HG02885 (cell line): Measurements from ENCODE around the gene ATOH8.
"Not testable (repeated sequence)": the region's sequence is repeated elsewhere in the genome, so short reads cannot be mapped to it uniquely, and the experiment has no call there.

Experiments used
- ATAC-seq: cut with Tn5 transposase; IDR thresholded peaks from one replicate; pipeline ENCODE4 v1.9.1; 2021; ENCODE audit warnings: mild to moderate bottlenecking; ENCODE audit not compliant: unreplicated experiment, poor library complexity

ATOH8 gene, protein sequence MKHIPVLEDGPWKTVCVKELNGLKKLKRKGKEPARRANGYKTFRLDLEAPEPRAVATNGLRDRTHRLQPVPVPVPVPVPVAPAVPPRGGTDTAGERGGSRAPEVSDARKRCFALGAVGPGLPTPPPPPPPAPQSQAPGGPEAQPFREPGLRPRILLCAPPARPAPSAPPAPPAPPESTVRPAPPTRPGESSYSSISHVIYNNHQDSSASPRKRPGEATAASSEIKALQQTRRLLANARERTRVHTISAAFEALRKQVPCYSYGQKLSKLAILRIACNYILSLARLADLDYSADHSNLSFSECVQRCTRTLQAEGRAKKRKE

DNA sequence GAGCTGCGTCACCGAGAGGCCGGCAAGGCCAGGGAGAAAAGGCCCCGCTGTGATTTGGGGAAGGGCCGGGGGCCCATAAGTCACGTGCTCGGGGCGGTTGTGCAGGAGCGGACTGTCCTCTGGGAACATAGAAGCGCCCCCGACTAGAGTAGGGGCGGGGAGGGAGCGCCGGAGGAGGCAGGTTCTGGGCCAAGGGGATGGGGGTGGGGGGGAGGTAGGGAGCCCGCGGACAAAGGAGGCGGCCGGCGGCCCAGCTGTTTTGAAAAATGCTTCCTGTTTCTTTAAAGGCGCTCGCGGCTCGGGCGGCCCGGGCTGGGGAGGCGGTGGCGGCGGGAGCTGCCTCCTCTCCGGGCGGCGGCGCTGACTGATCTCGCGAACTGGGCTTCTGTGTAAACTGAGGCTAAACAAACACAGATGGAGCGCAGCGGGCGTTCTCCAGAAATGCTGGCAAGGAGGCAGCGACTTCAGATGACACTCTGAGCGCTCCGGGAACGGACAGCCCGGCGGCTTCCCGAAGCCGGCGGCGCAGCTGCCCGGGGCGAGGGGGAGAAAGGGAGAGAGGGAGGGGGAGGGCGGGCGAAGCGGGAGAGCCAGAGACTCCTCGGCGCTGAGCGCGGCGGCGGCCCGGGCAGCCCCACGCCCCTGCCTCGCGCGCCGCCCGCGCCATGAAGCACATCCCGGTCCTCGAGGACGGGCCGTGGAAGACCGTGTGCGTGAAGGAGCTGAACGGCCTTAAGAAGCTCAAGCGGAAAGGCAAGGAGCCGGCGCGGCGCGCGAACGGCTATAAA is at the start of gene ATOH8:
Gene ATOH8, plus strand, starts transcription at position 467 of the 788 bp plus-strand sequence. Its CDS starts 199 bp downstream, at position 666.
- ATAC-seq: no peak

DNA sequence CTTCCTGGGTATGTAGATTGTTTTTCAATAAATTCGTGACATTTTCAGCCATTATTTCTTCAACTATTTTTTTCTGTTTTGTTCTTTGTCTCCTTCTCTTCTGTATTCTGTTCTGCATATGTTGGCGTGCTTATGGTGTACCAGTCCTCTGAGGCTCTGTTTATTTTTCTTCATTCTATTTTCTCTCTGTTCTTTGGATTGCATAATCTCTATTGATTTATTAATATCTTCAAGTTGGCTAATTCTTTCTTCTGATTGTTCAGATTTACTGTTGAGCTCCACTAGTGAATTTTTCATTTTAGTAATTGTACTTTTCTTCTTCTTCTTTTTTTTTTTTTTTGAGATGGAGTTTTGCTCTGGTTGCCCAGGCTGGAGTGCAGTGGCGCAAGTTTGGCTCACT is 49.8 kb upstream of the ATOH8 start:
- no peak for ATAC-seq

DNA sequence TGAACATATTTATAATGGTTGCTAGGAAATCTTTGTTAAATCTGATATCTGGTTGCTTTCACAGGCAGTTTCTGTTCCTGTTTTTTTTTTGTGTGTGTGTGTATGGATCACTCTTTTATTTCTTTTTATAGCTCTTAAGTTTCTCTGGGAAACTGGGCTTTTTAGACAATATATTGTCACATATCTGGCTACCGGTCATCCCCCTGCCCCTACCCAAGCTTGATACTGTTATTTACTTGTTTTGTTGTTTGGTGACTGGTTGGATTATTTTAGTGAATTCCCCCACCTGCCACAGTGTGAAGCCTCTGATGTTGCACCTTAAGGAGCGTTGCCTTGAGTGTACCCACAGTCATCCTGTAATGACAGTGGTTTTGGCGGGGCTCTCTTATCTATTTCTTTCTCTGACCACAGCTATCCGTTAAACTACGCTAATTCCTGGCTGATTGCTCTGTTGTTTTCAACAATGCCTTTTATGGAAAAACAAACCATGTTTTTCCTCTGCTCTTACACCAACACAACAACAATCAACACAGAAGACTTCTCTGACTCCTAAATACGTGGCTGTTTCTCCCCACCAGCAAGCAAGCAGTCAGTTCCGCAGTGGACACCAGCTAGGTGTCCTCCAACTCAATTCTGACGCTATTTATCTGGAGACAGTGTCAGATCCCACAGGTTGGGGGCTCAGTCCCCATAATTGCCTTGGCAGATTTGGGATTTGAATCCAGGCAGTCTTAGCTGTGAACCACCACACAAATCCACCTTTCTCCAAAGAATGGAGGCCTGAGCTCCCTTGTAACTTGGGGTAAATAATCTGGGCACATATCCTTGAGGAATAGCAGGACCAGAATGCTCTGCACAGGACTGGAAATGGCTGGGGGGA is 48.8 kb upstream of the ATOH8 start:
- peak; percentile 64 for ATAC-seq

DNA sequence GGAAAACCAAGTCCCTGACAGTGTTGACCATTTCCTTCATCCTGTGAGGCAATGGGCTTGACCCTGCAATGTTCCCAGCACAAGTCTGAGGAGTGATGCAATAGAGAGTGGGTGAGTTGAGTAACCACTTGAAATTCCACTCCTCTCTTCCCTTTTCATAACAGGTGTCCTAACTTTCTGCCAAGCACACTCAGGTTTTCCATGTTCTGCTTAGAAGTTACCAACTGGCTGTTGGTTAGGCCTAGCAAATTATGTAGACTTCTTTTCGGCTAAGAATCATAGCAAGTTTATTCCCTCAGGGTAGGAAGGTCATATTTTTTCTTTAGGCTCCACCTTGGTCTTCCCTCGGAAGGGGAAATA is 48.1 kb upstream of the ATOH8 start:
- ATAC-seq: no peak

DNA sequence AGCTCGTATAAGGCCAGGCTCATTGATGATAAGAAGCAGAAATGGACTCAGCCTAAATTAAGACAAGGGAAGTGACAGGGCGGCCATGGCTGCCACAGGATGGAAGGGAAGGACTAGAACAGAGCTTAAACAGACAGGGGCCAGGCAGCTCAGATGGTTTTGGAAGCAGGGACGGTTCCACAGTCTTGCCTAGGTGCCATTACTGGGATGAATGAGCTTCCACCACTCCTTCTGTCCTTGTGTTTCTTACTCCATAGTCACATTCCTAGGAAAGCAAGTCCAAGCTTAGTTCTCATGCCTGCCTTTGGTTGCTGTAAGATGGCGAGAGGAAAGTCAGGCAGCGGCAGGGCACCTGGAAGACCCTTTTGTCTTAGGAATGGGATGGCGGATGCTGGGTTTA is 47.7 kb upstream of the ATOH8 start:
- ATAC-seq: no peak

DNA sequence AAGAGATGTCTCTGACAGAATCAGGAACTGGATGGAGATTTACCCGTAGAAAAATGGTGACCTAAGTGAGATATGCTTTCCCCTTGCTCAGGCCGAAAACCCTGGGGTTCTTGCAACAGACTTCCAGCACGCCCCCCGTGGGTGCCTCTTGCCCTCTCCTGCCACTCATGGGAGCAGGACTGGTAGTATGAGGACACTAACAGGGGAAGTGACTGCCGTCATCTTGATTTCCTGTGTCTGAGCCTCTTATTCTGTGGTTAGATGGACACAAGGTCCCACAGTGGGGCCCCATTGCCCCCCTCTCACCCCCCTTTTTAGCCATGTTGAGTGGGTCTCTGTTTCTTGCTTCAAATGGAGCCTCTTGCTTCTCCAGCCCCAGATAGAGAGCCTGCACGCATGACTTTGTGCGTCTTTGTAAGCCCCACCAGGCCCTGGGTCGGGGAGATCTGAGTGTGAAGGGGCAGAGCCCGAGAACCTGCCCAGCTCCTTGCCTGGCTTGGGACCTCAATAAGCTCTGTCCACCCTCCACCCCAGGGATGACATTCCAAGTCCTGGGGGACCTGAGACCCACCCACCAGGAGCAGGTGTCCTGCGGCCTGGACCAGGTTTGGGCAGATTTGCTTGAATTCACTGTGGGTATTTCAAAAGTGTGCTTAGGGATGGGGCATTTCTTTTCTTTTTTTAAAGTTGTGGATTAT is 47.0 kb upstream of the ATOH8 start:
- no peak for ATAC-seq

DNA sequence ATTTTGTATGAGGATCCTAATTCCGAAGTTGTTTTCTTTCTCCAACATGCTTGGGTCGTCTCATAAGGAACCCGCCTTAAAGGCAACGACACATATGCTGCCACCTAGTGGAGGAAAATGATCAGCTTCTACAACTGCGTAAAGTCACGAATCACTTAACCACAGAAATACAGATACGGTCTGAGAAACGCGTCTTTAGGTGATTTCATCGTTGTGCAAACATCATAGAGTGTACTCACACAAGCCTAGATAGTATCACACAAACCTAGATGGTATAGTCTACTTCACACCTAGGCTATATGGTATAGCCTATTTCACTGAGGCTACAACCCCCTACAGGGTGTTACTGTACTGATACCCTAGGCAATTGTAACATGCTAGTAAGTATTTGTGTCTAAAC is 46.5 kb upstream of the ATOH8 start:
- ATAC-seq: peak; percentile 67

DNA sequence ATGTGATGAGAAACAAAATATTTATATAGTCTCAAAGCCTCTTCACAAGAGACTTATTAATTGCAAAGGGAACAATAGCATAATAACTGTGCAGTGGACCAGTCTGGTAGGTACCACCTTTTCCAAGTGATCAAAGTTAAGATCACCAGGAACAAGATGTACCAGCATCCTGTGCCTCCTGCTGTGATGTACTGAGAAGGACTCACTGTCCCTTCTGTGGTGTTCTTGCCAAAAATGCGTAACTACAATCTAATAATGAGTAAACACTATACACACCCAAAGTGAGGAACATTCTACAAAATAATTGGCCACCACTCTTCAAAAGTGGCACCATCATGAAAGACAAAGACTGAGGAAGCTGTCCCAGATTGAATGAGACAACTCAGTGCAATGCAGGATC is 45.1 kb upstream of the ATOH8 start:
- no peak for ATAC-seq

DNA sequence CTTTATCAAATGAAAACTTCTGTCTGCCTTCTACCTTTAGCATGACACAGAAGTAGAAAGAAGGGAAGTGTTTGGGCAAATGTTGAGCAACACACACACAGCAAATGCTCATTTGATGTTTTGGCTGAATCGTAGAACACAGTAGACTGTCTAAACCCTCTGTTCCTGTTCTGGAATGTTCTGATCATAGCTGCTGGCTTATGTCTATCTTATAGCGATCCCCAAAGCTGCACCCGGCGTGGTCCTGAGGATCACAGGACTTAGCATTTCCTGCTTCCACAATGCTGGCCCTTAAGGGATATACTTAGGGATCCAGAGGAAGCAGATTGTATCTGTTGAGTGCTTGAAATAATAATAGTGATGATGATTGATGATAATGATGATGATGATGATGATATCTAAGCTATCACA is 44.4 kb upstream of the ATOH8 start:
- no peak for ATAC-seq

DNA sequence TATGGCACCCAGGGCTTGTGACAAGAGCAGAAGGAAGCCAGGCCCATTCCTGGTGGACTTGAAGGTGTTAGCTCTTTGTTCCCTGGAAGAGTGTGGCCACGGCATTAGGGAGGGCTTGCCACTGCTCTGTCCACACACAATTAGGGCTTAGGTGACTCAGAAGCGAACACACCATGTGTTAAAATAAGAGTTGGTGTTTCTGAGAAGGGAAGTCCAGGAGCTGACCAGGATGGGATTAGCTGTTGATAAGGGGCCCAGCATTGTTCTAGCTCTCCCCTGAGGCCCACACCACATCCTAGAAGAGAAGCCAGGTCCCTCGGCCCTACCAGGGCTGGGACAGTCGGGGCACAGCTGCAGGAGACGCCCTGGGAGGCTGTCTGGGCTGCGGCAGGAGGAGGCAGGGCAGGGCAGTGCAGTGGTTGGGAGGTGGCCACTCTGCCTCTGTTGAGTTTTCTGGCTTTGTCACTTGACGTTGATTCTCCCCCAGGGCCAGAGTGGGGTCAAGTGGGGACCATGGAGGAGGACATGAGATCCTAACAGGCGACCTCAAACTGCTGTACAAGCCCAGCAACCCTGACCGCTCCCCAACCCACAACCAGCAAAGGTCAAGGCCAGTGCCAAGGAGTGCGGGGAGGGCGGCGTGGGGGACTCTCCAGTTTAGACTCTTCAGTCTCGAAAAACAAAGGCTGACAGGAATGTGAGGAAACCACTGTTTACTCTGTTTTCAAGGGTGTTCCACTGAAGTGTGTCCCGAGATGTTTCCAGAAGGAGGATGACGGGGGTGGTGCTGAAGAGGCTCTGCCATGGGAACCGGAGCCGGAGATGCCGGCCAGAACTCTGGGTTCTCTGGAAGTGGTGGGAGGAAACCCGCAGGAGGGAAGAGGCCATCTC is 42.9 kb upstream of the ATOH8 start:
- no peak for ATAC-seq

DNA sequence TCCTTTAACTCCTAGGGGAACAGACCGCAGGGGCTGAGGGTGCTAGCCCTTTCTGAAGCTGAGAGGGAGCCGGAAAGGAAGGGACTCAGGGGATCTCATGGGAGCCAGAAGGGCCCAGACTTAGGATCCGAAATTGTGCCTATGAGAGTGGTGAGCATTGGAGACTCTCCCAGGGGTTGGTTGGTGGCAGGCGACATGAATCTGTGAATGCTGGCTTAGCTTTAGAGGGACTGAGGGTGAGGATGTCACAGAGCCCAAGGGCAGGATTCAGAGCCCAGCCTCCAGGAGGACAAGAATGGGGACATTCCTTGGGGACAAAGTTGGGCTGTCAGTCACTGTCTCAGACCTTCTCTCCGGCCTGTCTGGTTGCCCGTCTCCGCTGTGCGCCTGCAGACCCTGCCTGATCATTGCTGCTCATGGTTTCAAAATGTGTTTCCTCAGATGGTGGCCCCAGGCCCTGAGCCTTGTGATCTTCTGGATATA is 42.2 kb upstream of the ATOH8 start:
- ATAC-seq: no peak

DNA sequence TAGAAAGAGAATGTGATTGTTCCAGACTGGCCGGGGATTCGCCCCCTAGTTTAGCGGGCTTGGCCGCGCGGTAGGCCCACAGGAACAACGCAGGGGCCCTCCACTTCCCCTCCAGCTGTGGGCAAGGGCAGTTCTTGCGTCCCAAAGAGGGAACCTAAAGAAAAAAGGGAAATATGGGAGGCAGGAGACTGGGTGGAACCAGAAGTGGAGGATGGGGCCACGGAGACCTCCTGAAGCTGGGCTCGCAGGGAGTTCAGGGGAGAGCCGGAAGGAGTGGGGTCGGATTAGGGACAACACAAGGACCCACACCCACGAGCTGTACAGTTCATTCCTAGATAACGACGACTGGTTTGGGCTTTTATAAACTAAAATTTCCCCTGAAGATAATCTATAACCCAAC is 41.5 kb upstream of the ATOH8 start:
- ATAC-seq: no peak

DNA sequence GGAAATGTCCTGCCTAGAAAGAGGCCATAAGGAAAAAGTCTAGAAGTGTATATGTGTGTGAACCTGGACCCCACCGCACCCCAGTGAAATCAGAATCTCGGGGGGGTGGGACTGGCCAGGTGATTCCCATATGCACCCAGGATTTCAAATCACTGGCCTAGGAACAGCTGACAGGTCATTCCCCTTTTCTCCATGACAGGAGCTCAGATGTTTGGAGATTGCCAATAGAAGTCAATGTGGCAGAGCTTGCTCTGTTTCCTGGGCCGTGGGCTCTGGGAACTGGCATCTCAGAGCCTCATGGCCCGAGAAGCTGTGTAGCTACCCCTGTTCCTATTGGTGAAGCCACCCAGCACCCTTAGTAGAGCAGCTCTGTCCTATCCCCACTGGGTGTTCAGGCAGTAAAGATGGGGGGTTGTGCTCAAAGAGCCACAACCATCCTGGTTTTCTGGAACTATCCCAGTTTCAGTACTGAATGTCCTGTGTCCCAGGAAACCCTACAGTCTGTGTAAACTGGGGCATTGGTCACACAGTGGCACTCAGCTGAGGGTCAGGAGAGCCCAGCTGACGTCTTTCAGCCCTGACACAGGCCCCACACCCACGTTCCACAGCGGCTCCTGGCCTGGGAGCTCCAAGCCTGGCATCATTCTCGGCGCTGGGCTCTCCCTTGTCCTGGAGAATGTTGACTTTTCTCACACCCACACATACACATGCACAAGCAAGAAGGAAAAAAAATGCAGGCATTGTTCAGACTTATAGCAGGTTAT is 40.8 kb upstream of the ATOH8 start:
- no peak for ATAC-seq

DNA sequence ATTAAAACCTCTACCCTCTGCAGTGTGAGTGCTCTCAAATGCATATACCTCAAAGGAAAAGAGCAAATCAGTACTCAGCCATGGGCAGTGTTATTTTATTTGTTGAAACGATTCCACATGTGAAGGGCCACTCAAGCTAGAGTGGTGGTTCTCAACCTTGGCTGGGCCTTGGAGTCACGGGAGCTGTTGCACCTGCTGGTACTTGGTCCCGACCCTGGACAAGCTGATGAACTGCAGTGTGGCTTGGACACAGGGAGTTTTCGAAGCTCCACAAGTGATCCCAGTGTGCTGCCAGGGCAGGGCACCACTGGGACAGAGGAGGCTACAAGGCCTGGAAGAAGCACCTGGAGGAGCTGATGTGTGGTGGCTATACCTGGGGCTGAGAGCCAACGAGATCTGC is 40.0 kb upstream of the ATOH8 start:
- ATAC-seq: no peak

DNA sequence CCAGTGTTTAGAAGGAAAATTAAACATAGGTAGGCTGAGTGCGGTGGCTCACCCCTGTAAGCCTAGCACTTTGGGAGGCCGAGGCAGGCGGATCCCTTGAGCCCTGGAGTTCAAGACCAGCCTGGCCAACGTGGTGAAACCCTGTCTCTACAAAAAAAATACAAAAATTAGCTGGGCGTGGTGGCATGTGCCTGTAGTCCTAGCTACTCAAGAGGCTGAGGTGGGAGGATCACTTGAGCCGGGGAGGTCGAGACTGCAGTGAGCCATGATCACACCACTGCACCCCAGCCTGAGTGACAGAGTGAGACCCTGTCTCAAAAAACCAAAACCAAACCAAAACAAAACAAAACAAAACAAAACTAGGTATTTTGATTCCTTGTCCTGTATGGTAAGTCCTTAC is 39.4 kb upstream of the ATOH8 start:
- not testable (repeated sequence) for ATAC-seq

DNA sequence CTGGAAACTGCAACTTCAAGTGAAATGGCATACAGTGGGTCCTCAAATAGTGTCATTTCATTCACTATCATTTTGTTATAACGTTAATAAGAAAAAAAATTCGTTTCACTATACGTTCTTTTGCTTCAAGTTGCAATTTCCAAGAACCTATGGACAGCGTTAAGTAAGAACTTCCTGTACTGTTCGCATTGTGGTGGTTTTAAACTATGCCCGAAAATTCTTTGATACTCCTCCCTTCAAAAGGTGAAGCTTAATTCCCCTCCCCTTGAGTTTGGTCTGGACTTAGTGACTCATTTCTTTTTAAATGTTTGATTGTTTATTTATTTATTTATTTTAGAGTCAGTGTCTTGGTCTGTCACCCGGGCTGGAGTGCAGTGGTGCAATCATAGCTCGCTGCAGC is 39.0 kb upstream of the ATOH8 start:
- no peak for ATAC-seq

DNA sequence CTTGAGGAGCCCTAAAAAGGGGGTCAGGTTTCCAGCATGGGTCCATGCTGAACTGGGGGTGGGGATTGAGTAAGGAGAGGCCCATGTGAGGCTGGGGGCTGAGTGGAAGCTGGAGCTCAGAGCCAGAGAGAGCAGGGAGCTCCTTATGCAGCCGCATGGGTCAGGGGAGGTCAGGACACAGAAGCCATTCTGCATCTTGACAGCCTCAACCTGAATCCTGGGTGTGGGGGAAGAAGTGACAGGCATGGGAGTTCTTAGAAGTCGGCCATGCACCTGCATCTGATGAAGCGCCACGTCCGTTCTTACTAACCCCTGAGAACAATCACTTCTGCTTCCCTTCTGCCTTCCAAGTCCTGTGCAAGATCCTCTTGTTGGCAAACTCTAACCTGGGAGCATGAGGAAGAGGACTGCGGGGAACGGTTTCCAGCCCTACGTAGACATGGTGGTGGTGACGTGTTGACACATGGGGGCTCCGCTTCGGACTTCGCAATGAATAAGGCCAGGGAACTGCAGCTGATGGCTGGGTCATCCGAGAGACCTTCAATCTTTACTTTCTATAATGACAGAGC is 37.4 kb upstream of the ATOH8 start:
- ATAC-seq: no peak

DNA sequence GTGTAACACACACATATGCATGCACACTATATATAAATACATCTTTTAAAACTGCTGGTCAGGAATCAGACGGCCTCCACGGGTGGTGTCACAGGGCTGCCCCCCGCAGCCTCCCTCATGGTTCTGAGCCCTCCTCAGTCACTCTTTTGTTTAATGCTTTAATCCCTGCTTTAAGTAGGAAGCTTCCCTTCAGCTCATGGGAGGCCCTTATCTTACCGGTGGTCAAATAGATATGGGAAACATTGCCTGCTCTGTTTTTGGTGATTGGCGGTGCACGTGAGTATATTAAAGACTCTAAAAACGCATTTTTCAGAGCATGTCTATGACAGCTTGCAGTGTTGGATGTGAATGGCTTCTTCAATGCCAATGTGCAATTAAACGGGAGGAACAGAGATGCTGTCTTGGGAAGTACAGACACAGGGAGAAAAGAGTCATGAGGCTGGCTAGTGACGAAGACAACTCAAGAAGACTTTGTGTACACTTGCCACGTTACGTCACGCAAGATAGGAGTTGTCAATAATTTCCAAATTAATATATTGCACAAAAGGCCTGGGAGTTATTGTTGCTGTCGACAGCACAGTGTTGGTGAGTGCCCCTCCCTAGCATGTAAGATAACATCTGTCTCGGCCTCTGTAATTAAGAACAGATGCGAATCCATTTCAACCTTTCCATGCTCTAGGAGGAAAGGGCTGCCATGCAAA is 36.3 kb upstream of the ATOH8 start:
- ATAC-seq: no peak
